BLaER1 treated with 17β-estradiol and CSF1 and Interleukin-3, amounts not matched to agents 10 nM and 100 nM (cell line): ENCODE results near the gene TEX55.
"Not testable (repeated sequence)": the region's sequence is repeated elsewhere in the genome, so short reads cannot be mapped to it uniquely, and the experiment has no call there.

ENCODE experiments used
- H3K27ac ChIP-seq, 11 experiments: shearing (Covaris generic); formaldehyde crosslinking; 2 replicates each; pipeline ENCODE4 v1.8.1; 2022
- H3K27me3 ChIP-seq, 11 experiments: shearing (Covaris generic); formaldehyde crosslinking; 2 replicates each; pipeline ENCODE4 v1.8.1; 2022
- H3K36me3 ChIP-seq, 11 experiments: shearing (Covaris generic); formaldehyde crosslinking; 2 replicates each; pipeline ENCODE4 v1.8.1; 2022
- H3K4me1 ChIP-seq, 10 experiments: shearing (Covaris generic); formaldehyde crosslinking; 2 replicates each; pipeline ENCODE4 v1.8.1; 2022
- H3K4me2 ChIP-seq, 11 experiments: shearing (Covaris generic); formaldehyde crosslinking; 2 replicates each; pipeline ENCODE4 v1.8.1; 2022
- H3K4me3 ChIP-seq, 10 experiments: shearing (Covaris generic); formaldehyde crosslinking; 2 replicates each; pipeline ENCODE4 v1.8.1; 2022
- H3K9ac ChIP-seq, 11 experiments: shearing (Covaris generic); formaldehyde crosslinking; 2 replicates each; pipeline ENCODE4 v1.8.1; 2022
- H3K9me3 ChIP-seq, 11 experiments: shearing (Covaris generic); formaldehyde crosslinking; replicated peaks in 1 of 11; 2 replicates each; pipeline ENCODE4 v1.8.1; 2022
- H4K20me1 ChIP-seq, 11 experiments: shearing (Covaris generic); formaldehyde crosslinking; 2 replicates each; pipeline ENCODE4 v1.8.1; 2022
- Cebpa-rat ChIP-seq, 11 experiments: shearing (Covaris generic); IDR thresholded peaks; 2 replicates each; pipeline ENCODE4 v1.8.1; 2022

The TEX55 gene

GRCh38 chr3:119149484-119149883 lies 3.5 kb downstream of the TEX55 start:
- no peaks in the 10 kb centered on the region for H3K36me3 ChIP-seq
- no peak overlapping the region for H3K27ac ChIP-seq
- no peak for TF ChIP-seq Cebpa-rat (IDR thresholded peaks at IDR 0.05)

GRCh38 chr3:119156868-119157267 lies 10.9 kb downstream of the TEX55 start:
- H3K4me2 ChIP-seq: no peak overlapping the region
- no peak overlapping the region for H3K9ac ChIP-seq
- H3K4me1 ChIP-seq: no peaks in the 10 kb centered on the region
- no peaks in the 10 kb centered on the region for H3K36me3 ChIP-seq
- no peak overlapping the region for H3K27ac ChIP-seq
- no peaks in the 10 kb centered on the region for H4K20me1 ChIP-seq
- no peak for TF ChIP-seq Cebpa-rat (IDR thresholded peaks at IDR 0.05)
- no peaks in the 10 kb centered on the region for H3K27me3 ChIP-seq
- peaks cover 36 to 53% (median 49%) of the 10 kb centered on the region in 11 experiments for H3K9me3 ChIP-seq
- no peak overlapping the region for H3K4me3 ChIP-seq

More at GRCh38 chr3:119149484-119149883, 3.5 kb downstream of the TEX55 start:
- no peaks in the 10 kb centered on the region for H3K27me3 ChIP-seq
- no peaks in the 10 kb centered on the region for H3K4me1 ChIP-seq
- peaks cover 12 to 18% (median 15%) of the 10 kb centered on the region in 11 experiments for H3K9me3 ChIP-seq
- no peaks in the 10 kb centered on the region for H4K20me1 ChIP-seq
- H3K9ac ChIP-seq: no peak overlapping the region
- H3K4me3 ChIP-seq: no peak overlapping the region
- no peak overlapping the region for H3K4me2 ChIP-seq

- no peak for TF ChIP-seq Cebpa-rat (IDR thresholded peaks at IDR 0.05)
- no peak overlapping the region for H3K9ac ChIP-seq
- H3K36me3 ChIP-seq: no peaks in the 10 kb centered on the region
- no peak overlapping the region for H3K27ac ChIP-seq
- H3K27me3 ChIP-seq: no peaks in the 10 kb centered on the region
- peaks cover 36 to 52% (median 48%) of the 10 kb centered on the region in 11 experiments for H3K9me3 ChIP-seq
- H4K20me1 ChIP-seq: no peaks in the 10 kb centered on the region
- H3K4me1 ChIP-seq: no peaks in the 10 kb centered on the region
- no peak overlapping the region for H3K4me2 ChIP-seq
- H3K4me3 ChIP-seq: no peak overlapping the region
These were observed 12.0 kb downstream of the TEX55 start for GRCh38 chr3:119157971-119158370.

GRCh38 chr3:119160361-119160760 lies 14.4 kb downstream of the TEX55 start:
- Histone ChIP-seq H3K9me3 (peaks cover 35 to 49% (median 43%) of the 10 kb centered on the region in 11 experiments), H3K4me3 (no peak overlapping the region), H3K27ac (no peak overlapping the region), H3K27me3 (no peaks in the 10 kb centered on the region), H3K36me3 (no peaks in the 10 kb centered on the region), H3K4me2 (no peak overlapping the region), H3K4me1 (no peaks in the 10 kb centered on the region), H3K9ac (no peak overlapping the region), H4K20me1 (no peaks in the 10 kb centered on the region)
- TF ChIP-seq Cebpa-rat (IDR thresholded peaks at IDR 0.05): no peak

- H3K4me2 ChIP-seq: no peak overlapping the region
- no peak overlapping the region for H3K27ac ChIP-seq
- H3K9ac ChIP-seq: no peak overlapping the region
- H4K20me1 ChIP-seq: no peaks in the 10 kb centered on the region
- H3K9me3 ChIP-seq: peaks cover 31 to 45% (median 40%) of the 10 kb centered on the region in 11 experiments
- no peaks in the 10 kb centered on the region for H3K27me3 ChIP-seq
- TF ChIP-seq Cebpa-rat (IDR thresholded peaks at IDR 0.05): no peak
- no peaks in the 10 kb centered on the region for H3K36me3 ChIP-seq
- no peaks in the 10 kb centered on the region for H3K4me1 ChIP-seq
- H3K4me3 ChIP-seq: no peak overlapping the region
These were observed 14.8 kb downstream of the TEX55 start for GRCh38 chr3:119160815-119161214.

- Histone ChIP-seq H3K9ac (no peak overlapping the region), H3K4me3 (no peak overlapping the region), H4K20me1 (no peaks in the 10 kb centered on the region), H3K4me1 (no peaks in the 10 kb centered on the region), H3K27ac (no peak overlapping the region), H3K9me3 (peaks cover 27 to 41% (median 36%) of the 10 kb centered on the region in 11 experiments), H3K27me3 (no peaks in the 10 kb centered on the region), H3K4me2 (no peak overlapping the region), H3K36me3 (no peaks in the 10 kb centered on the region)
- no peak for TF ChIP-seq Cebpa-rat (IDR thresholded peaks at IDR 0.05)
These were observed 15.3 kb downstream of the TEX55 start for GRCh38 chr3:119161240-119161639.

- not testable (repeated sequence) for H3K27me3 ChIP-seq, H3K4me3 ChIP-seq, H3K36me3 ChIP-seq, H3K4me2 ChIP-seq, H3K9ac ChIP-seq, H4K20me1 ChIP-seq, H3K27ac ChIP-seq, H3K4me1 ChIP-seq
- peaks cover 13 to 20% (median 16%) of the 10 kb centered on the region in 11 experiments for H3K9me3 ChIP-seq
These were observed 18.8 kb downstream of the TEX55 start for GRCh38 chr3:119164745-119165144.

- Histone ChIP-seq H3K9me3 (no peaks in the 10 kb centered on the region; a peak in 1 of 22 replicates), H3K4me2 (no peak overlapping the region), H3K4me3 (no peak overlapping the region), H3K4me1 (peaks cover 0 to under 1% (median 0%) of the 10 kb centered on the region in 10 experiments; a peak in 1 of 20 replicates), H3K9ac (no peak overlapping the region), H4K20me1 (no peaks in the 10 kb centered on the region), H3K27me3 (no peaks in the 10 kb centered on the region), H3K27ac (no peak overlapping the region), H3K36me3 (no peaks in the 10 kb centered on the region)
- TF ChIP-seq Cebpa-rat (IDR thresholded peaks at IDR 0.05): no peak
These were observed 24.9 kb downstream of the TEX55 start for GRCh38 chr3:119170821-119171220.

GRCh38 chr3:119173325-119173724 lies 27.4 kb downstream of the TEX55 start, which contains the start of gene UPK1B:
TSS of gene UPK1B (plus strand) at chr3:119173598. CDS start at chr3:119186742, 13,144 bp downstream.
- H3K4me3 ChIP-seq: no peak within 1 kb of the TSS
- H4K20me1 ChIP-seq: no peaks in the 10 kb centered on the region
- H3K27ac ChIP-seq: no peak within 1 kb of the TSS
- H3K27me3 ChIP-seq: no peaks in the 10 kb centered on the region
- no peak within 1 kb of the TSS for H3K9ac ChIP-seq
- no peaks in the 10 kb centered on the region for H3K9me3 ChIP-seq
- peaks cover 0 to 12% (median 0%) of the 10 kb centered on the region in 10 experiments; a peak in 2 of 20 replicates for H3K4me1 ChIP-seq
- no peak within 1 kb of the TSS for H3K4me2 ChIP-seq
- no peaks in the 10 kb centered on the region for H3K36me3 ChIP-seq
- TF ChIP-seq Cebpa-rat (IDR thresholded peaks at IDR 0.05): no peak
